Breast epithelium (tissue), 4 donors: Measurements from ENCODE around the gene F8. TPM values are rescaled to one million over a fixed set of nuclear protein-coding genes. Genes with fewer than 3 reads are reported as not detected.

Experiments
- DNase-seq, 2 donors: peaks; one replicate each; pipeline ENCODE4 v3.0.0-alpha.2; 2019; ENCODE audit warnings: low spot score in 2 of 2
- H3K27ac ChIP-seq, 2 donors: fragments of 200-600 bp; sonication (generic) in 1 of 2; one replicate each; pipeline ENCODE4 v1.5.1; 2016 to 2019; ENCODE audit warnings: mild to moderate bottlenecking in 1 of 2
- H3K27me3 ChIP-seq, 2 donors: fragments of 200-600 bp; sonication (generic) in 1 of 2; one replicate each; pipeline versions ENCODE4 v1.5.1 to v1.6.0; 2017 to 2019; ENCODE audit warnings: control low read depth in 1 of 2, mild to moderate bottlenecking in 1 of 2
- H3K36me3 ChIP-seq: fragments of 200-600 bp; one replicate; pipeline ENCODE4 v1.5.1; 2019
- H3K4me1 ChIP-seq, 2 donors: fragments of 200-600 bp; sonication (generic); one replicate each; pipeline ENCODE4 v1.5.1; 2016 to 2019; ENCODE audit warnings: control low read depth in 1 of 2
- H3K4me3 ChIP-seq, 3 donors: fragments of 200-600 bp; sonication (generic); 1 replicate in 2 of 3; 2 replicates in 1 of 3; pipeline ENCODE4 v1.5.1; 2016 to 2019; ENCODE audit warnings: mild to moderate bottlenecking in 3 of 3, moderate library complexity in 2 of 3
- H3K9me3 ChIP-seq, 2 donors: fragments of 200-600 bp; sonication (generic) in 1 of 2; one replicate each; pipeline ENCODE4 v1.5.1; 2016 to 2019; ENCODE audit warnings: control low read depth in 1 of 2
- POLR2A ChIP-seq: fragments of 450-650 bp; IDR thresholded peaks from one replicate; pipeline ENCODE4 v1.6.1; 2016; ENCODE audit warnings: antibody characterized with exemption, mild to moderate bottlenecking, moderate library complexity
- POLR2AphosphoS5 ChIP-seq, 3 donors: sonication (generic); formaldehyde crosslinking; IDR thresholded peaks; one replicate each; pipeline ENCODE4 v1.6.1; 2017; ENCODE audit warnings: antibody characterized with exemption in 3 of 3
- intact Hi-C: fragments of 100-400 bp; cut with DNase I; formaldehyde crosslinking; loops from one replicate; pipeline ENCODE4 v1.15.1; 2023; ENCODE audit warnings: low total_unique reads
- total RNA-seq, 3 donors: library from RNA; depleted of rRNA; stranded (reverse); fragments of >200 nt; gene quantifications; one replicate each; pipeline ENCODE4 v1.1.0, GENCODE V29; 2016
- TF ChIP-seq, protein P1 (sequence below), 3 donors: fragments of 450-650 bp; IDR thresholded peaks; one replicate each; pipeline ENCODE4 v1.5.1; 2016 to 2017; ENCODE audit warnings: antibody characterized with exemption in 3 of 3, mild to moderate bottlenecking in 3 of 3, moderate library complexity in 3 of 3

Gene F8
- total RNA-seq, 3 donors from 2014 or later: 14.6 to 30.2 (median 16.1) TPM

DNA sequence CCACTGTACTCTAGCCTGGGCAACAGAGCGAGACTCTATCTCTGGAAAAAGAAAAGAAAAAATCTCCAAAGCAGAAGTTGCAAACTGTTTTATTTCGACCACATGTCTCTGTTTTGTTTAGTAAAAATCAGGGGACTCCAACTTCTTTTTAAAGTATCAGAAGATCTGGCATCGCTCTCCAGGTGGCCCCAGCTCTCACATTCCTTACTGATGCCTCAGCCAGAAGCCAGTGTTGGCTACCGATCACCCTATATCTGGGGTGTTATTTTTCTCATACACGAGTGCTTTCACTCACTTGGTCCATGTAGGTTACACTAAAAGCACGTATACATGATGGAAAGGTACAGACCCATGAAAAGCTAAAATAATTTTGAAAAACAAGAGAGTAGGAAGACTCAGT is 225.5 kb downstream of the F8 start:
- no peaks in the 10 kb centered on the region for H3K36me3 ChIP-seq
- DNase-seq: no peak
- H3K4me1 ChIP-seq: no peaks in the 10 kb centered on the region
- intact Hi-C loops: no loop called here
- no peak overlapping the region for H3K27ac ChIP-seq
- no peak overlapping the region for H3K4me3 ChIP-seq
- TF ChIP-seq POLR2AphosphoS5 (IDR thresholded peaks at IDR 0.05) (no peak), POLR2A (no peak)
- TF ChIP-seq, protein P1, sequence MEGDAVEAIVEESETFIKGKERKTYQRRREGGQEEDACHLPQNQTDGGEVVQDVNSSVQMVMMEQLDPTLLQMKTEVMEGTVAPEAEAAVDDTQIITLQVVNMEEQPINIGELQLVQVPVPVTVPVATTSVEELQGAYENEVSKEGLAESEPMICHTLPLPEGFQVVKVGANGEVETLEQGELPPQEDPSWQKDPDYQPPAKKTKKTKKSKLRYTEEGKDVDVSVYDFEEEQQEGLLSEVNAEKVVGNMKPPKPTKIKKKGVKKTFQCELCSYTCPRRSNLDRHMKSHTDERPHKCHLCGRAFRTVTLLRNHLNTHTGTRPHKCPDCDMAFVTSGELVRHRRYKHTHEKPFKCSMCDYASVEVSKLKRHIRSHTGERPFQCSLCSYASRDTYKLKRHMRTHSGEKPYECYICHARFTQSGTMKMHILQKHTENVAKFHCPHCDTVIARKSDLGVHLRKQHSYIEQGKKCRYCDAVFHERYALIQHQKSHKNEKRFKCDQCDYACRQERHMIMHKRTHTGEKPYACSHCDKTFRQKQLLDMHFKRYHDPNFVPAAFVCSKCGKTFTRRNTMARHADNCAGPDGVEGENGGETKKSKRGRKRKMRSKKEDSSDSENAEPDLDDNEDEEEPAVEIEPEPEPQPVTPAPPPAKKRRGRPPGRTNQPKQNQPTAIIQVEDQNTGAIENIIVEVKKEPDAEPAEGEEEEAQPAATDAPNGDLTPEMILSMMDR (IDR thresholded peaks at IDR 0.05): no peak
- peaks cover 0 to 3% of the 10 kb centered on the region in 2 donors for H3K27me3 ChIP-seq
- H3K9me3 ChIP-seq: no peaks in the 10 kb centered on the region

DNA sequence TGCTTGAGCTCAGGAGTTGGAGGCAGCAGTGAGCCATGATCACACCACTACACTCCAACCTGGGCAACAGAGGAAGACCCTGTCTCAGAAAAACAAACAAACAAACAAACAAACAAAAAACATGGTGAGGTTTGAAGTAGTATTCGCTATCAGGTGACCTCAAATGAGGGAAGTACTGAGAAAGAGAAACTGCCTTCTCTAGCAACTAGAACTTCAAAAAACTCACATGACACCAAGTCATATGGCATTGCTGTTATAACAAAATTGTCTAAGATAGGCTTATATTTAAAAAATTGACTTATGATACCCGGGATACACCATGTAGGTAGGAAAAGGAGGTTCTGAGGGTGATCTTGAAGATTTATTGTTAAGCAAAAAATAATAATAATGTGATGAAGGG is 227.5 kb downstream of the F8 start:
- intact Hi-C loops: no loop called here
- H3K36me3 ChIP-seq: no peaks in the 10 kb centered on the region
- H3K4me1 ChIP-seq: no peaks in the 10 kb centered on the region
- H3K9me3 ChIP-seq: no peaks in the 10 kb centered on the region
- peaks cover 0 to 3% of the 10 kb centered on the region in 2 donors for H3K27me3 ChIP-seq
- H3K4me3 ChIP-seq: no peak overlapping the region
- DNase-seq: no peak
- H3K27ac ChIP-seq: no peak overlapping the region
- TF ChIP-seq POLR2AphosphoS5 (IDR thresholded peaks at IDR 0.05) (no peak), POLR2A (no peak)

DNA sequence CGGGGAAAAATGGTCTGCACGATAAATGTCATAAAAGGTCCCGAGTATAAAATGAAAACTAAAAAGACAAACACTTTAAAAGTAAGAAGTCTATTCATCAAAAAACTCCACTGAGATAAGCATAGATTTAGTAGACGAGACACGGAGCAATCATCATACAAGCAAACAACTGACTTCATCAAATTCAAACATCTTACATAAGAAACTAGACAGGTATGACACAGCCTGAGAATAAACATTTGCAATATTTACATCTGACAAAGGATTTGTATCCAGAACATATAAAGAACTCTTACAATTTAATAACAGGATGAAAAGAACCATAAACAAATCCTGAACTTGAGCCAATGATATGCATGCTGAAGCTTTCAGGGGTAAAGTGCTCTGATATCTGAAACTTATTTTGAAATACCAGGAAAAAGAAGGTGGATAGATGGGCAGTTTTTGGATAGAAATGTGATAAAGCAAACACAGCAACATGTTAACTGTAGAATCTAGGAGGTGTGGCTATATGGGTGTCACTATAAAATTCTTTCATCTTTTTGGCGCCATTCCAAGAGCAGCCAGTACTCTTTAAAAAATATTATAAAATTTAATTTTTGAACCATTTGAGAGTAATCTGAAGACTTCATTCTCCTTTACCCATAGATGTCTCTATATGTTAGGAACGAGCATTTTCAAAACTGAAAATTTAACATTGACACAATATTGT is 229.3 kb downstream of the F8 start:
- no peak overlapping the region for H3K4me3 ChIP-seq
- intact Hi-C loops: no loop called here
- H3K27ac ChIP-seq: no peak overlapping the region
- TF ChIP-seq POLR2AphosphoS5 (IDR thresholded peaks at IDR 0.05): no peak
- TF ChIP-seq, protein P1 (IDR thresholded peaks at IDR 0.05): no peak
- no peak for TF ChIP-seq POLR2A
- peaks cover 0 to 3% of the 10 kb centered on the region in 2 donors for H3K27me3 ChIP-seq
- H3K36me3 ChIP-seq: no peaks in the 10 kb centered on the region
- no peaks in the 10 kb centered on the region for H3K4me1 ChIP-seq
- H3K9me3 ChIP-seq: no peaks in the 10 kb centered on the region
- DNase-seq: no peak

DNA sequence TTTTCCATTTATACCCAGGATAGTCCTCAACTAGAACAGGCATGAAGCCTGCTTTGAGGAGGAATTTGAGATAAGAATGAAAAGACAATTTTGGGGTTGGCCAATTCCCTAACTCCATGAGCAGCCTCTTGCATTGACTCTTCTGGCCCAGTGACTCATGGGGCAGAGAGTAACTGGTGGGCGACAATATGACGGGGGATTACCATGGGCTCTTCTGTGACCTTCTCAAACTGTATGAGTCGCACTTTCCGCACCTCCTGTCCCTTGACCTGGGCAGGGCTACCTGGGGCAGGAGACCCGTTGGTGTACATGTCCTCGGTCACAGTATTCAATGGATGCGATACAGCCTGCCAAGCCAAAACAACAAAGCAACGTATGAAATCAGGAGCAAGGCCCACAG is 230.6 kb downstream of the F8 start:
- no peak for TF ChIP-seq POLR2A
- TF ChIP-seq, protein P1 (IDR thresholded peaks at IDR 0.05): no peak
- TF ChIP-seq POLR2AphosphoS5 (IDR thresholded peaks at IDR 0.05): no peak

DNA sequence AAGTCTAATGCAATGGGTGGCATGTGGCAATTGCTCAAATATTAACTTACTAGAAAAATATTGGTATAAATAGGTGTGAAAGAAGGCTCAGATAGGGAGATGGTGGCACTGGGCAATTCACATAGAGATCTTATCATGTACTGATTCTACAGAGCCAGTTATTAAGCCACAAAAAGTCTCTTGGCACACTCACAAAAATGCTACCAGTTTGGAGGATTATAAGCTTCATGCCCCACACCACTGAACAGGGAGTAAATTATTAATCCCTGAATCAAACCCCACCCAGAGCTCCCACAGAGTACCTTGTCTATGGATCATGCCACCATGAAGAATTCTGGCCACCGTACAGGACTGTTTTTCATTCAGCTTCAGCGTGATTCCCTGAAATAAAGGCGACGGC is 231.1 kb downstream of the F8 start:
- TF ChIP-seq POLR2A (no peak), POLR2AphosphoS5 (IDR thresholded peaks at IDR 0.05) (no peak)
- TF ChIP-seq, protein P1 (IDR thresholded peaks at IDR 0.05): no peak
- Histone ChIP-seq H3K27ac (no peak overlapping the region), H3K9me3 (no peaks in the 10 kb centered on the region), H3K4me1 (no peaks in the 10 kb centered on the region), H3K36me3 (no peaks in the 10 kb centered on the region), H3K27me3 (peaks cover 0 to 7% of the 10 kb centered on the region in 2 donors), H3K4me3 (no peak overlapping the region)
- no peak for DNase-seq
- intact Hi-C loops: no loop called here

More for the DNA sequence above, 230.6 kb downstream of the F8 start:
- intact Hi-C loops: no loop called here
- H3K9me3 ChIP-seq: no peaks in the 10 kb centered on the region
- no peak overlapping the region for H3K4me3 ChIP-seq
- no peak overlapping the region for H3K27ac ChIP-seq
- no peak for DNase-seq
- no peaks in the 10 kb centered on the region for H3K36me3 ChIP-seq
- H3K4me1 ChIP-seq: no peaks in the 10 kb centered on the region
- peaks cover 0 to 7% of the 10 kb centered on the region in 2 donors for H3K27me3 ChIP-seq

Other genes with a start within 250 kb of the F8 start
- 10 to 100 TPM; 19.3 to 55.4 (median 24.3) TPM for gene MPP1, start 217.2 kb downstream of the F8 start, total RNA-seq
- gene SMIM9, start 188.1 kb downstream of the F8 start, total RNA-seq: not detected
- gene F8A1, start 136.4 kb downstream of the F8 start, total RNA-seq: 1 to 10 TPM; 3.2 to 8.5 (median 7.6) TPM
- 10 to 100 TPM; 76.7 to 99.0 (median 81.0) TPM for gene FUNDC2, start 4.1 kb upstream of the F8 start, total RNA-seq
- gene CMC4, start 48.4 kb upstream of the F8 start, total RNA-seq: 10 to 100 TPM; 18.7 to 27.2 (median 19.3) TPM
- 1 to 10 TPM; 1.8 to 3.2 (median 2.3) TPM for gene MTCP1, start 48.4 kb upstream of the F8 start, total RNA-seq
- 10 to 100 TPM; 12.8 to 16.0 (median 13.1) TPM for gene BRCC3, start 48.8 kb upstream of the F8 start, total RNA-seq
- 10 to 100 TPM; 29.1 to 30.7 (median 29.8) TPM for gene VBP1, start 193.7 kb upstream of the F8 start, total RNA-seq
- 1 to 10 TPM in 1 of 3 donors, under 1 TPM in 2; 0.32 to 1.3 (median 0.73) TPM for gene RAB39B, start 241.8 kb upstream of the F8 start, total RNA-seq